PC-9 (cell line): Measurements from ENCODE around the gene FLT4. TPM values are rescaled to one million over a fixed set of nuclear protein-coding genes. Genes with fewer than 3 reads are reported as not detected.
"Not testable (repeated sequence)": the region's sequence is repeated elsewhere in the genome, so short reads cannot be mapped to it uniquely, and the experiment has no call there.

Experiments
- BruUV-seq: library from RNA; stranded (reverse); fragments of 400-500 nt; replicated peaks from 2 replicates; lab custom pipeline; 2021; lab: Mats Ljungman, UMichigan
- CTCF ChIA-PET: fragments of 300-600 bp; sonication (Branson Sonifier 250); formaldehyde crosslinking; loops from one replicate; lab custom pipeline; 2022; ENCODE audit warnings: antibody characterized with exemption; lab: Charles Lee
- POLR2A ChIA-PET: fragments of 300-600 bp; sonication (Branson Sonifier 250); formaldehyde crosslinking; loops from one replicate; lab custom pipeline; 2022; ENCODE audit warnings: antibody characterized with exemption; ENCODE audit not compliant: unreplicated experiment; lab: Charles Lee
- DNase-seq, 2 experiments: peaks; one replicate each; pipeline versions ENCODE4 v3.0.0 to v3.0.0-alpha.2; 2015 to 2022; ENCODE audit warnings: mixed read lengths in 1 of 2
- H2AFZ ChIP-seq: fragments of 200-600 bp; sonication (generic); 2 replicates; pipeline ENCODE4 v1.8.1; 2017; ENCODE audit warnings: antibody characterized with exemption
- H3F3A ChIP-seq: fragments of 200-600 bp; sonication (generic); 2 replicates; pipeline ENCODE4 v1.8.1; 2017; ENCODE audit warnings: antibody characterized with exemption, mild to moderate bottlenecking, low read depth; ENCODE audit not compliant: insufficient read depth
- H3K27ac ChIP-seq: fragments of 200-600 bp; sonication (generic); 2 replicates; pipeline ENCODE4 v1.6.1; 2016; ENCODE audit warnings: mixed run types
- H3K27me3 ChIP-seq: fragments of 200-600 bp; sonication (generic); 2 replicates; pipeline ENCODE4 v1.6.1; 2016; ENCODE audit warnings: low read depth, mixed run types; ENCODE audit not compliant: insufficient read depth
- H3K36me3 ChIP-seq: fragments of 200-600 bp; sonication (generic); 2 replicates; pipeline ENCODE4 v1.6.1; 2016; ENCODE audit warnings: low read depth, mixed run types
- H3K4me1 ChIP-seq: fragments of 200-600 bp; sonication (generic); replicated peaks from 2 replicates; pipeline ENCODE4 v1.6.1; 2016; ENCODE audit warnings: mixed run types; ENCODE audit not compliant: insufficient read depth
- H3K4me2 ChIP-seq: fragments of 200-600 bp; sonication (generic); 2 replicates; pipeline ENCODE4 v1.6.1; 2017; ENCODE audit warnings: mixed run types
- H3K4me3 ChIP-seq: fragments of 200-600 bp; sonication (generic); 2 replicates; pipeline ENCODE4 v1.6.1; 2016; ENCODE audit warnings: mixed run types
- H3K79me2 ChIP-seq: fragments of 200-600 bp; sonication (generic); 2 replicates; pipeline ENCODE4 v1.6.1; 2017; ENCODE audit warnings: low read depth, mixed run types
- H3K9me2 ChIP-seq: fragments of 200-600 bp; sonication (generic); 2 replicates; pipeline ENCODE4 v1.8.1; 2017; ENCODE audit warnings: mild to moderate bottlenecking; ENCODE audit not compliant: insufficient read depth
- H3K9me3 ChIP-seq: fragments of 200-600 bp; sonication (generic); 2 replicates; pipeline ENCODE4 v1.8.1; 2016; ENCODE audit warnings: low read depth; ENCODE audit not compliant: insufficient read depth
- H4K20me1 ChIP-seq: fragments of 200-600 bp; sonication (generic); 2 replicates; pipeline ENCODE4 v1.8.1; 2017; ENCODE audit not compliant: insufficient read depth
- EZH2 ChIP-seq: fragments of 200-600 bp; sonication (generic); IDR thresholded peaks from 2 replicates; pipeline ENCODE4 v1.8.0; 2017; ENCODE audit warnings: antibody characterized with exemption, low read depth
- intact Hi-C: fragments of 100-400 bp; cut with micrococcal nuclease; formaldehyde crosslinking; loops from one replicate; pipeline ENCODE4 v1.10.0; 2022; ENCODE audit not compliant: unreplicated experiment
- total RNA-seq: library from RNA; stranded (reverse); gene quantifications from 2 replicates; pipeline ENCODE4 v1.2.3, GENCODE V29; 2021
- TF ChIP-seq, protein P1 (sequence below): fragments of 200-600 bp; sonication (generic); conservative IDR thresholded peaks from 2 replicates; pipeline ENCODE4 v1.6.1; 2017; ENCODE audit warnings: mixed run types, antibody characterized with exemption, mild to moderate bottlenecking, moderate library complexity

The FLT4 gene
- total RNA-seq, 1 experiment from 2014 or later, result not detected

GRCh38 chr5:180684623-180685161 lies 35.3 kb upstream of the FLT4 start:
- no peak overlapping the region for H3K27ac ChIP-seq
- H2AFZ ChIP-seq, result no peak overlapping the region
- TF ChIP-seq EZH2, result no peak
- TF ChIP-seq, protein P1, sequence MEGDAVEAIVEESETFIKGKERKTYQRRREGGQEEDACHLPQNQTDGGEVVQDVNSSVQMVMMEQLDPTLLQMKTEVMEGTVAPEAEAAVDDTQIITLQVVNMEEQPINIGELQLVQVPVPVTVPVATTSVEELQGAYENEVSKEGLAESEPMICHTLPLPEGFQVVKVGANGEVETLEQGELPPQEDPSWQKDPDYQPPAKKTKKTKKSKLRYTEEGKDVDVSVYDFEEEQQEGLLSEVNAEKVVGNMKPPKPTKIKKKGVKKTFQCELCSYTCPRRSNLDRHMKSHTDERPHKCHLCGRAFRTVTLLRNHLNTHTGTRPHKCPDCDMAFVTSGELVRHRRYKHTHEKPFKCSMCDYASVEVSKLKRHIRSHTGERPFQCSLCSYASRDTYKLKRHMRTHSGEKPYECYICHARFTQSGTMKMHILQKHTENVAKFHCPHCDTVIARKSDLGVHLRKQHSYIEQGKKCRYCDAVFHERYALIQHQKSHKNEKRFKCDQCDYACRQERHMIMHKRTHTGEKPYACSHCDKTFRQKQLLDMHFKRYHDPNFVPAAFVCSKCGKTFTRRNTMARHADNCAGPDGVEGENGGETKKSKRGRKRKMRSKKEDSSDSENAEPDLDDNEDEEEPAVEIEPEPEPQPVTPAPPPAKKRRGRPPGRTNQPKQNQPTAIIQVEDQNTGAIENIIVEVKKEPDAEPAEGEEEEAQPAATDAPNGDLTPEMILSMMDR, result no peak
- DNase-seq, result no peak
- H3K9me3 ChIP-seq, result no peaks in the 10 kb centered on the region
- no peak overlapping the region for H3K4me2 ChIP-seq
- H4K20me1 ChIP-seq, result no peaks in the 10 kb centered on the region
- ChIA-PET CTCF (interaction anchor here (0.6 kb wide), 2 partner anchors 296 to 559 kb away, joined by 3 to 4 read pairs; no protein-coding TSS in a partner anchor), POLR2A (no interaction called here)
- no peaks in the 10 kb centered on the region for H3F3A ChIP-seq
- no peaks in the 10 kb centered on the region for H3K36me3 ChIP-seq
- intact Hi-C loops, result no loop called here
- no TSS peak for BruUV-seq
- H3K4me3 ChIP-seq, result no peak overlapping the region
- H3K4me1 ChIP-seq, result no peaks in the 10 kb centered on the region
- H3K9me2 ChIP-seq, result no peaks in the 10 kb centered on the region
- no peaks in the 10 kb centered on the region for H3K79me2 ChIP-seq
- peaks cover 84% of the 10 kb centered on the region for H3K27me3 ChIP-seq

DNA sequence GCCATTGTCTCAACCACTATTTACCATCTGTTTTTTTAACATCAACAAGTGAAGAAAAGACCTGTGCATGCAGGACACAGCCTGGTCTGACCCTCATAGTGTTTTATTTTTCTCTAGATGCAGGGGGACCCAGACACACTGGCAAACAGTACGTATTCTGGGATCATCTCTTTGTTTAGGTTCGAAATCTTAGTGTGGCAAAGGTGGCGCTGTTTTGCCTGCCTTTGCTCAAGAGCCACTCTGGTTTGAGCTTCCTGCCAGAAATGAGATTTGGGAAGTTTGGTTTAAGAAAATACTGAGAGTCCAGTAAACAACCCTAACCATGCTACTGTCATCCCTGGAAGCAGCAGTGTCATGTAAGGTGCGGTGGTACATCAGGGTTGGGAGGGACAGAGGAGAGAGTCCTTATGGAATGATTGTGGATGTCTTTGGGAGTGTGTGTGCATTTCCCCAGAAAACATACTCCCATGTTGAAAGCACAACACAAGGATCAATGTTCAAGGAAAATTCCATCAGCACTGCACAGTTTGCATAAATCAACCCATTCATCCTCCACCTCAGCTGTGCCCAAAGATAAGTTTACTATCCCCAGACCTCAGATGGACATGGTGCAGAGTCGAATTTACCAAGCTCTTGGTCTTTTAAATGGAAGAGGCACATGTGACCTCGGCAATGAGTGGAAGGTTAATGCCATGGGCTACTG lies 34.0 kb upstream of the FLT4 start:
- Histone ChIP-seq H4K20me1 (no peaks in the 10 kb centered on the region), H3K9me3 (no peaks in the 10 kb centered on the region), H3K4me1 (no peaks in the 10 kb centered on the region), H3K4me3 (no peak overlapping the region), H3K79me2 (no peaks in the 10 kb centered on the region), H3K36me3 (no peaks in the 10 kb centered on the region), H3K27ac (no peak overlapping the region), H3K9me2 (no peaks in the 10 kb centered on the region), H3F3A (no peaks in the 10 kb centered on the region), H2AFZ (no peak overlapping the region), H3K27me3 (peaks cover 71% of the 10 kb centered on the region), H3K4me2 (no peak overlapping the region)
- POLR2A ChIA-PET, result no interaction called here
- intact Hi-C loops, result no loop called here
- no peak for TF ChIP-seq EZH2
- TF ChIP-seq, protein P1, result no peak
- CTCF ChIA-PET, result no interaction called here
- no TSS peak for BruUV-seq
- DNase-seq, result no peak

- Histone ChIP-seq H3K4me3 (no peak overlapping the region), H3K9me3 (no peaks in the 10 kb centered on the region), H3K9me2 (no peaks in the 10 kb centered on the region), H3K79me2 (no peaks in the 10 kb centered on the region), H3K27ac (no peak overlapping the region), H3K36me3 (no peaks in the 10 kb centered on the region), H2AFZ (no peak overlapping the region), H3K4me2 (no peak overlapping the region), H4K20me1 (no peaks in the 10 kb centered on the region), H3F3A (no peaks in the 10 kb centered on the region), H3K4me1 (no peaks in the 10 kb centered on the region), H3K27me3 (peaks cover 63% of the 10 kb centered on the region)
- no peak for DNase-seq
- TF ChIP-seq, protein P1, result no peak
- no peak for TF ChIP-seq EZH2
- ChIA-PET POLR2A (no interaction called here), CTCF (no interaction called here)
- BruUV-seq, result no TSS peak
- intact Hi-C loops, result no loop called here
These were observed 33.2 kb upstream of the FLT4 start for GRCh38 chr5:180682560-180682959.

- CTCF ChIA-PET, H4K20me1 ChIP-seq, H3K79me2 ChIP-seq, DNase-seq, BruUV-seq, H3K4me3 ChIP-seq, H3K4me2 ChIP-seq, H2AFZ ChIP-seq, H3K27ac ChIP-seq, intact Hi-C loops, H3K4me1 ChIP-seq, H3K9me2 ChIP-seq, H3K36me3 ChIP-seq, H3F3A ChIP-seq, H3K9me3 ChIP-seq, POLR2A ChIA-PET: not testable (repeated sequence)
- peaks cover 57% of the 10 kb centered on the region for H3K27me3 ChIP-seq
These were observed 32.6 kb upstream of the FLT4 start for GRCh38 chr5:180682008-180682407.

DNA sequence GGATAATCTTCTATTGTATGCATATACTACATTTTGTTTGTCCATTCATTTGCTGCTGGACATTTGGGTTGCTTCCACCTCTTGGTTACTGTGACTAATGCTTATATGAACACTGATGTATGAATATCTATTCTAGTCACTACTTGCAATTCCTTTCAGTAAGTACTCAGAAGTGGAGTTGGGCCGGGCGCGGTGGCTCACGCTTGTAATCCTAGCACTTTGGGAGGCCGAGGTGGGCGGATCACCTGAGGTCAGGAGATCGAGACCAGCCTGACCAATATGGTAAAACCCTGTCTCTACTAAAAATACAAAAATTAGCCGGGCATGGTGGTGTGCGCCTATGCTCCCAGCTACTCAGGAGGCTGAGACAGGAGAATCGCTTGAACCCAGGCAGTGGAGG lies 28.9 kb upstream of the FLT4 start:
- BruUV-seq, intact Hi-C loops, H3K27ac ChIP-seq, H3F3A ChIP-seq, CTCF ChIA-PET, H3K9me2 ChIP-seq, DNase-seq, H3K36me3 ChIP-seq, H3K79me2 ChIP-seq, H3K9me3 ChIP-seq, H4K20me1 ChIP-seq, H3K4me2 ChIP-seq, H3K4me3 ChIP-seq, H2AFZ ChIP-seq, POLR2A ChIA-PET, H3K4me1 ChIP-seq: not testable (repeated sequence)
- peaks cover 28% of the 10 kb centered on the region for H3K27me3 ChIP-seq
